G401 (cell line): ENCODE data around the gene ANO8. TPM values are rescaled to one million over a fixed set of nuclear protein-coding genes. Genes with fewer than 3 reads are reported as not detected.
A peak's percentile ranks its signal among the peaks of the same experiment; 100 is the strongest.

Source experiments
- DNase-seq: peaks from one replicate; pipeline ENCODE4 v3.0.0-alpha.2; 2015; ENCODE audit warnings: low spot score
- in situ Hi-C: cut with HindIII; loops from 2 replicates; pipeline ENCODE4 v1.10.0; 2016; ENCODE audit warnings: low sequenced_read_pairs, mixed read lengths
- total RNA-seq: library from RNA; depleted of rRNA; stranded (reverse); fragments of >200 nt; shearing (Covaris generic); gene quantifications from 2 replicates; pipeline ENCODE4 v1.2.3, GENCODE V29; 2014

Gene ANO8
- total RNA-seq, 1 experiment from 2014 or later, result 3.1 TPM

DNA sequence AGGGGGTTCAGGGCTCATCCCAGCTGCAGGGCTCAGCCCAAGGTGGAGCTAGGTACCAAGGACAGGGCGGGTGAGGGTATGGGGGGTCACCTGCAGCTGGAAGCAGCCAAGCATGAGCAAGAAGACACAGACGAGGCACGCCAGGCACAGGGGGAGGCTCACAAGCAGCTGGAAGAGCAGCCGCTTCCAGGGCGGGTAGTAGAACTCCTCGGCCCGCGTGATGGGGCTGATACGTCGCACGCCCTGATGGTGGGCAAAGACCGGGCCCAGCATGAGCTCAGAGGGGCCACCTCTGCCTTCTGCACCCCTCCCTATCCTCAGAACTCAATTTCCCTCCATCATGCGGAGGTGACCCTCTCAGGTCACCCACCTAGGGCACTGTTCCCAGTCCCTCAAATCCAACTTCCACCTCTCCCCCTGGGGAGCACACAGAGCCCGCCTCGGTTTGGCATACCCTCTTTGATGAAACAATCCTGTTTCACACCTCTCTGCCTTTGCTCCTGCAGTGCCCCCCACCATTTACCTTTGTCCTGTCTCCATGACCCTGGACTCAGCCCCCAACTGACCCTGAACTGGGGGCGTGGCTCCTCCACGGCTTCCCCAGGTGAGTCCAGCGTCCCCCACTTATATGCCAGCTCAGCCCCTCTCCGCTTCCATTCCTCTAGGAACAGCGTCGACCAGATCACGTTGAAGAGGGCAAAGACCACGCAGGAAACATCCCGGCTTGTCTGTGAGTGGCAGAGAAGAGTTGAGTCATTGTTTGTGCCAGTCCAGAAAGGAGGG lies 4.2 kb downstream of the ANO8 start:
- DNase-seq, result no peak
- in situ Hi-C loops, result no loop called here

DNA sequence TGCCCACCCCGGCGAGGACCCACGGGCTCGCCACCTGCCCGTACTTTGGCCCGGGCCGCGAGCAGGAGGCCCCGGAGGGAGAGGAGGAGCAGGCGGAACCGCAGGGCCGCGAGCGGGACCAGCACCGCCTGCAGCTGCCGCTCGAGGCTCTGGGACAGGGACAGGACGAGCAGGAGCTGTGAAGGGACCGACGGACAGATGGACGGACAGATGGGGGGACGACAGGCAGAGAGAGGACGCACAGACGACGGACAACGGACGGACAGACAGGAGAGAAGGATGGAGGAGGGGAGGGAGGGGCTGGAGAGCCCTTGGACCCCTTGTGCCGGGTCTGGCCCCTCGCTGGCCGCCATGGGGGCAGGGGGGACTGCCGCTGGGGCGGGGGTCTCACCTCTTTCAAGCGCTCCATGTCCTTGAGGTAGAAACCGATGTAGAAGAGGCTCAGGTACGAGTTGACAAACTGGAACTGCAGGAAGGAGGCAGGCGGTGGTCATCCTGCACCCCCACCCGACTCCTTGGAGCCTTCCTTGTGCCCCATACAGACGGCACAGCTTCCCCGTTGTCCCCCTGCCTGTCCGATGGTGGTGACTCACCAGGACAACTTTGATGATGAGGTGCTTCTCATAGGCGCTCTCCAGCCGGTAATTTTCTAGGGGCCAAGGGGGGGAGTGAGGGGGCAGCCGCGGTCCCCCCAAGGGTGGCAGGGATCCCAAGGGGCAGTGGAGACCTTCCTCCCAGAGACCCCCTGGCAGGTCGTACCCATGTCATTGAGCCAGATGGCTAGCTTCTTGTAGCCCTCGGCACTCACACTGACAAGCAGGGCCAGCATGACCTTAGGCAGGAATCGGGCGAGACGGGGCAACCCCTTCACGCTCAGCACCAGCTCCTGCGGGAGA lies 5.0 kb downstream of the ANO8 start:
- DNase-seq, result no peak
- in situ Hi-C loops, result no loop called here

DNA sequence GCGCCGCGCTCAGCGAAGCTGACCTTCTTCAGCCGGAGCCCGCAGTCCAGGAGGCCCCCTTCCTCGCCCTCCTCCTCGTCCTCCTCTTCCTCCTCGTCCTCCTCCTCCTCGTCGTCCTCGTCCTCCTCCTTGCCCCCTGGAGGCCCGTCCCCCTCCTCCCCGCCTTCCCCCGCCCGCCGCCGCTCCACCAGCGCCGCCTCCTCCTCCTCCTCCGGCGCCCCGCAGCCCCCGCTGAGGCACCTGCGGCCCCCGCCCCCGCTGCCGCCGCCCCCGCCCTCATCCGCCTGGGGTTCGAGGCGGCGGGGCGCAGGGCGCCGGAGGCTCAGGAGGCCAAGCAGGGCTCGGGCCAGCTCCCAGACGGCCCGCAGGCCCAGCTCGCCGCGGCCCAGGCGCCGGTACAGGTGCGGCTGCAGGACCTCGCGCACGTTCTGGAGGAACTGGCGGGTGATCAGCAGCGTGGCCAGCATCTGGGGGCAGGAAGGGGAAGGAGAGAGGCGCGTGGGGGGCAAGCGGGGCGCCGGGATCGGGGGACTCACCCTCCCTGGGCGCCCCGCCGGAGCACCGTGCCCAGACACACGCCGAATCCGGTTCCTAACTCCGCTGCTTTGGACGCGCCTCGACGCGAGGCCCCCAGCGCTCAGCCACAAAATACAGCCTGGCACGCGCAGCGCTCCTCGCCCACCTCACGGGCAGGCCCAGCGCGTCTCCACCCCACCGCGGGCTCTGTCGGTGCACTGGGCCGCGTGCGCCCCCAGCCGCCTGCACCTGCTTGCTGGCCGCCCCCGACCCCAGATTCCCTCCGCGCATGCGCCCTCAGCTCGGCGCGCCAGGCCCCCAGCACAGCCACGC lies 5.9 kb downstream of the ANO8 start:
- in situ Hi-C loops, result no loop called here
- no peak for DNase-seq

DNA sequence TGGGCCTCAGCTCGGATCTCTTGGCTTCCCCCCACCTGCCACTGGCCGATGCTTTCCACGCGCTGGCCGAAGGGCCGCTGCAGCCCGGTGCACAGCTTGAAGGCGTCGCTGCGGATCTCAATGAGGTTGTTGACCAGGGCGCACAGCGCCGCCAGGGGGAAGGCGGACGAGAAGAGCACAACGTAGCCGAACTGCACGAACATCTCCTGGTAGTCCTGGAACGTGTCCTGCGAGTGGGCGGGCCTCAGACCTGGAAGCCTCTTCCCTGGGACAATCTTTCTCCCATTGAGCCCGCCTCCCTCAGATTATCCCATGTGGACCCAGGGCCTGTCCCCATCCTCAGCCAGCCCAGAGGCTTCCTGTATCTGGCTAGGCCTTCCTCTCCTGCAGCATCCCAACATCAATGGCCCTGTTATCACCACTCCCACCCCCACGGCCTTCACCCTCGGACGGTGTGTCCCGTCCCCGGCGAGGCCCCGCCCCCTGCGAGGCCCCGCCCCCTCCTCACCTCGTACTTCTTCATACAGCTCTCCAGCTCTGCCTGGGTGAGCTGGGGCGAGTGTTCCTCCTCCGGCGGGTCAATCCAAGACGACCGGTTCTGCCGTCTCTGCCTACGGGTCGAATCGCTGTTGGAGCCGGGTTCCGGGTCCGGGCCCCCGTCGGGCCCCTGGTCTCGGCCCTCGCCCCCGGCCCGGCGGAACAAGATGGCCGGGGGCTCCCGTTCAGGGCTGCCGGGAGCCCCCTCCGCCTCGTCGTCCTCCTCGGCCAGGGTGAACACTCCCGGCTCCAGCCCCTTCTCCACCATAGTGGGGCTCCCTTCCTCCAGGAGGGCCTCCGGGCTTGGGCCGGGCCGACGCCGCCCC lies 6.8 kb downstream of the ANO8 start:
- DNase-seq, result peak; percentile 50
- in situ Hi-C loops, result no loop called here

DNA sequence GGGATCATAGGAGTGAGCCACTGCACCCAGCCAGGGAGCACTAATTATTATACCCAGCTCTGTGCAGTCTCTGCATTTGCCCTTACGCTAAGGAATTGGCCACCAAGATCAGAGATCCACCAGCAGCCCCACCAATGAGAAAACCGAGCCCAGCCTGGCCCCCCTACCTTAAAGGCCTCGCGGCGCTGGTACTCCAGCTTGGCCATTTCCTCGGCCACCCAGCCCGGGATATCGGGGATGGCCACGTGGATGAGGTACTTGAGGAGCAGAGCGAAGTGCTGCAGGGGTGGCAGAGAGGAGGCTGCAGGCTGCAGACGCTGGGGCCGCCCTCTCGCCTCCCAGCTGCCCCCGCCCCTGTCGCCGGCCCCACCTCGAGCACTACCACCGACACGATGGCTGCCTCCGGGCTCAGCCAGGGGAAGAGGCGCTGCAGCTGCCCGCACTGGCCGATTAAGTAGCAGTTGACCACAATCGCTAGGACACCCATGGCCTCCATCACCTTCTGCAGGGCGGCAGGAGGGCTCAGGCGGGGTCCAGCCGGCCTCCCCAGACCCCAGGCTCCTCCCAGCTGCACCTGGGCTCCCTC lies 7.5 kb downstream of the ANO8 start:
- in situ Hi-C loops, result no loop called here
- DNase-seq, result no peak

DNA sequence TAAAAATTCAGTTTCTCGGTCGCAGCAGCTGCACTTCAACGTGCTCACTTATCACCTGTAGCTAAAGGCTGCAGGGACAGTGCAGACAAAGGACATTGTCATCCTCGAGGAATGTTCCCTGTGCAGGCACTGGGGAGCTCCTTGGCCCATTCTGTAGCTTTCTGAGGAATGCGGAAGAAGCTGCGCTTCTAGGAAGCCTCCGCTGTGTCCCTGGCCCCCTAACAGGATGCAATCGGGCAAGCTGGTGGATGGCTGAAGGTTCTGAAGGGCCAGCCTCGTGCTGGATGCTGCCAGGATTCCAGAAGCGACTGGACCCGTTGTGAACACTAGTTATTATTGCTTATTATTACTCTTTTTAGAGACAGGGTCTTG lies 8.1 kb downstream of the ANO8 start:
- in situ Hi-C loops, result no loop called here
- no peak for DNase-seq

DNA sequence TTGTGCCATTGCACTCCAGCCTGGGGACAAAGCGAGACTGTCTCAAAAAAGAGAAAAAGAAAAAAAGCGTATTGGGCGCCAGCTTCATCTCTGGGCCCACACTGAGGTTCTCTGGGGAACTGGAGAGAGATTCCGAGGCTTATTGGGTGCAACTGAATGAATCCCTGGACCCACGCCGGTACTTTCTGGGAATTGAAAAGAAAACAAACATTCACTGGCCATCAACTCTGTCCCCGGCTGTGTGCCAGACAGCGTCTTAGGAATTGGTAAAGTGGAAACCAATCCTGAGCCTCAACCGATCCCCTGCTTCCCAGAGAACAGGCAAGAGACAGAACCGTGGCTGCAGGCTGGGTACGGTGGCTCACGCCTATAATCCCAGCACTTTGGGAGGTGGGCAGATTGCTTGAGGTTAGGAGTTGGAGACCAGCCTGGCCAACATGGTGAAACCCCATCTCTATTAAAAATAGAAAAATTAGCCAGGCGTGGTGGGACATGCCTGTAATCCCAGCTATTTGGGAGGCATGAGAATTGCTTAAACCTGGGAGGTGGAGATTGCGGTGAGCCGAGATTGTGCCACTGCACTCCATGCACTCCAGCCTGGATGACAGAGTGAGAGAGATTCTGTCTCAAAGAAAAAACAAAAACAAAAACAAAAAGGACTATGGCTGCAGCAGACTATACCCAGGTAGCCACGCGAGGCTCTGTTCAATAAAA lies 8.6 kb downstream of the ANO8 start:
- in situ Hi-C loops, result no loop called here
- DNase-seq, result peak; percentile 37

DNA sequence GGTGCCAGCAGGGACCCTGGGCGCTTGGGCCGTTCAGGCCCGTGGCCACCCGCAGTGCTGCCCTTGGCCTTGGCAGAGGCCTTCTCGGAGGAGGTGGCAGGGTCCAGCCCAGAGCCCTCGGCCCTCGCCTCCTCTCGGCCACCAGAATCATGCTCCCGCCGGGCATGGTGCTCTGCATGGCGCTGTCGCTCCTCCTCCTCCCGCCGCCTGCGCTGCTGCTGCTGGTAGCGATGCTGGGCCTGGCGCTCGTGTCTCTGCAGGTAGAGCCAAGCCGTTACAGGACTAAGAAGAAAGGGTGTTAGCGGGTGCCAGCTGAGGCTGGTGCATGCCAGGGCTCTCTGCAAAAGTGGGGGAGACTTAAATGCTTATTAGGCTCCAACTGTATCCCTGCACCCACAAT lies 9.5 kb downstream of the ANO8 start:
- in situ Hi-C loops, result no loop called here

DNA sequence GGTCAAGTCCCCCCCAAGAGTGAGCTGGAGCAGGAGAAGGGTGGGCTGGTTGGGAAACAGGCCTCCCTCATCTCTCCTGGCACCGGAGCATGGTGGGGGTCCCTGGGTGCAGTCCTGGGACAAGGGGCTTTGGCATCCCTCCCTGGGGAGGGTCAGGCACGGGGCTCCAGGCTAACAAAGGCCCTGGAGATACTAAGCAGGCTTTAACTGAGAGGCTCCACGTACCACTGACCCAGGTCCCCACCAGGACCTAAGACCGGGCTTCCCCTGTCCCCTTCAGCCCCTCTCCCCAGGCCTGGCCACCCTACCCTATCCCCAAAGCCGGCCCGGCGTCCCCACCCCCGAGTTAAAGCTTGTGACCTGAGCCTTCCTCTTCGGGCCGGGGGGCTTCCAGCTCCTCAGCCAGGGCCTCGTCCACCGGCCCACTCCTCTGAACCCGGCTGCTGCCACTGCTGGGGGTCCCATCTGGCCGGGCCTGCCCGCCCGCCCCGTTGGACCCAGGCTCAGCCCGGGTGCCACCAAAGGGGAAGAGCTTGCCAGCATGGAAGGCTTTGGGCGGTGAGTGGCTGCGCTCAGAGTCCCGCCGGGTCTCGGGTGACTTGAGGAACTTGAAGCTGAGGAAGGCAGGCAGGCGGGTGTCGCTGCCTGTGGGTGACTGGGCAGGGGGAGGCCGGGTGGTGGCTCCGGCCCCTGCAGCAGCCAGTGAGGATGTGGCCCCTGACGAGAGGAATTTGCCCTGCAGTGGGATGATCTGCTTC lies 10.1 kb downstream of the ANO8 start:
- in situ Hi-C loops, result no loop called here
- no peak for DNase-seq

More for the DNA sequence above, 9.5 kb downstream of the ANO8 start:
- no peak for DNase-seq

DNA sequence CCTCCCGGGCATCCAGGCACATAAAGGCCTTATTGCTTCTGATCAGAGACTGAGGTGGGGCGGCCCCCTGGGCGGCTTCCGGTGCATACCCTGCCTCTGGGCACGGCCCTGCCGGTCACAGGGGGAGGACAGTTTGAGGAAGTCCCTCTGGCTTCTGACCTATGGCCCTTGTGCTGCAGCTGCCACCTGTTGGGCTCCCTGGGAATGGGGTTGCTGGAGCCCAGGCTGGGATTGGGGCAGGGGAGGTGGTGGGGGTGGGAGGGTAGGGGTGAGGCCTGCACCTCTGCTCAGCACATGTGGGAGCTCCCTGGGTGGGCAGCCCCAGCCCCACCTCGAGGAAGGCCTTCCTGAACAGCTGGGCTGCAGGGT lies 10.7 kb downstream of the ANO8 start:
- no peak for DNase-seq
- in situ Hi-C loops, result no loop called here

DNA sequence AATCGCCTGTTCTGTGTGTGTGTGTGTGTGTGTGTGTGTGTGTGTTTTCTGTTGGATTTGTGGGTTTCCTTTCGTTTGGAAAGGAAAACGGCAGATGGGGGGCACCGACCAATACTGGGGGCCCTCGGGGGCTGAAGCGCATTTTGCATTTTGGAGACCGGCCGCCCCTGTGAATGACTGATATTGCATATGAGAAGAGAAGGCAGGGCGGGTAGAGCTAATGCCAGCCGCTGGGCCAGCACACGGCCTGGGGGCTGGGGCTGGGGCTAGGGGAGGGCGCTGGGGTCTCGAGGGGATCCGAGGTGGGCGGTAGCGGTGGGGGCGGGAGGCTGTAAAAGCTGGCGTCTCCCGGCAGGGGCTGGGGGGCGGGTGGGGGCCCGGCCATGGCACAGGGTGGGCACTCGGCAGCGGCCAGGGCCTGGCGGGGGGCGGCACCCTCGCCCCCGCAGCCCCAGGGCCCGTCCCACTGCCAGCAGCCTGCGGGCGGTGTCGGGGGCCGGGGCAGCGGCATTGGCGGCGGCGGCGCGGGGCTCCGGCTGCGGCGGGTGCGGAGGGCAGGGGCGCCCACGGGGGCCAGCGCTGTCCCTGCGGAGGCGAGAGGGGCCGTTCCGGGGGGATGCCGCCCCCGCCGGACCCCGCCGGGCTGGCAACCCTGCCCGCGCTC lies 11.2 kb downstream of the ANO8 start:
- in situ Hi-C loops, result no loop called here
- no peak for DNase-seq

DNA sequence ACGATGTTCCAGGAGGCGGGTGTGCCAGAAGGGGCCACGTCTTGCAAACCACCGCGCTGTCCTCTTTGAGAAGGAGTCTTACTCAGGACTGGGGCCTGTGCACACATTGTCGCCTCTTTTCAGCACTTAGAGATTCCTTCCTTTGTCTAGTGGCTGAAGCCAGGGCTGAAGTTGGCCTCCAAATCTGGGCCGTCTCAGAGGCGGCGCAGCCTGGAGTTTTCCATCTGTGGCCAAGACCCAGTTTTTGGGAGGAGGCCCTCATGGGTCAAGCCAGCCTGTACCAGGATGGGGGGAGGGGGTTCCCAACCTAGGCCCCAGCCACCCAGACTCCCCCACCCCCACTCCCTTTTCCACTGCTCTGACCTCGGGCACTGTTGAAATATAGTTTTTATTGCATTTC lies 11.8 kb downstream of the ANO8 start:
- in situ Hi-C loops, result no loop called here
- no peak for DNase-seq

DNA sequence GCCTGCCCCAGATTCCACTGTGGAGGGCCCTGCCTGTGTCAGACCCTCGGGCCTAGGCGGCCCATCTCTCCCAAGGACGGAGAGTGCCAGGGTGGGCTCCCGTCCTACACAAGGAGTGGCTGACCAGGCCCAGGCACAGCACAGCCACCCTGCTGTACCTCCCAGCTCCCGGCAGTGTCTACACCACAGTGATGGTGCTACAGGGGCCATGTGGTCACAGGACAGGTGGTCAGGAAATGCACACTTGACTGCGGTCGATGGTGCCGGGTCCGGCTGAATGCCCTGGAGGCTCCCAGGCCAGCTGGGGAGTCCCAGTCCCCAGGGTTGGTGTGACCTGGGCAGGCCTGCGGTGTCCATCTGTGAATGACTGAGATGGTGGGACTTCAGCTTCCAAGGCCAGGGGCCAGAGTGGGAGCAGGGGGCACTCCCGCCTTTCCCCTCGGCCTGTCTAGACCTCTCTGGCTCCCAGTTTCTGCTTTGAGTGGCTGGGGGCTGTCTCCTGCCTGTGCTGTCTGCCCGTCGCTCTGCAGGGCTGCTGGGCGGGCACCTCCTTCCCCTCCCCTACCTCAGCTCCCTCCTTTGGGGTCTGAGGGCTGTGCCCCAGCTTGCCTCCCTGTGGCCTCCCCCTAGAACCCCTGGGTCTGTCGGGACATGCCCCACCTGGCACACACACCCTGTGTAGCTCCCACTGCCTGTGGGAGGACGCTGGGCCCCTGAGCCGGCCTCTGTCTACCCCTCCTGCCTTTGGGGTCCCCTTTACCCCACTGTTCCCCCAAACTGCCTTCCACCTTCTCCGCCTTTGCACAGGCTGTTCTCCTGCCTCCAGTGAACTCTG lies 12.8 kb downstream of the ANO8 start:
- in situ Hi-C loops, result no loop called here
- DNase-seq, result no peak

DNA sequence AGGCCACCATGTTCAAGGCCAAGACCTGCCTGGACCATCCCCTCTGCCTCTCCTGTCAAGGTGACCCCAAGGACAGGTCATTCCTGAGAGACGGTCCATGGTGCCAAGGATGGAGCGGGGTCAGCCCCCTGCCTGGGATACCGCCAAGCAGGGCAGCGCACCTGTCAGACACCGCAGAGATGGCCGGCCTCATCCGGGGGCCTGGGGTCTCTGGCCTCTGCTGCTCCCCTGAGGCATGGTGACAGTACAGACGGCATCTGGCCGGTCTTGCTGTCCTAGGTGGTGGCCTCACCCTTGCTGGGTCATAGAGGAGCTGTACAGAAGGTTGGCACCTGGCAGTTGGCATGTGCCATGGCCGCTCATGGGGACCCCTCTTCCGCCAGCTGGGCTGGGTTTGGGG lies 14.2 kb downstream of the ANO8 start:
- in situ Hi-C loops, result no loop called here
- DNase-seq, result no peak

DNA sequence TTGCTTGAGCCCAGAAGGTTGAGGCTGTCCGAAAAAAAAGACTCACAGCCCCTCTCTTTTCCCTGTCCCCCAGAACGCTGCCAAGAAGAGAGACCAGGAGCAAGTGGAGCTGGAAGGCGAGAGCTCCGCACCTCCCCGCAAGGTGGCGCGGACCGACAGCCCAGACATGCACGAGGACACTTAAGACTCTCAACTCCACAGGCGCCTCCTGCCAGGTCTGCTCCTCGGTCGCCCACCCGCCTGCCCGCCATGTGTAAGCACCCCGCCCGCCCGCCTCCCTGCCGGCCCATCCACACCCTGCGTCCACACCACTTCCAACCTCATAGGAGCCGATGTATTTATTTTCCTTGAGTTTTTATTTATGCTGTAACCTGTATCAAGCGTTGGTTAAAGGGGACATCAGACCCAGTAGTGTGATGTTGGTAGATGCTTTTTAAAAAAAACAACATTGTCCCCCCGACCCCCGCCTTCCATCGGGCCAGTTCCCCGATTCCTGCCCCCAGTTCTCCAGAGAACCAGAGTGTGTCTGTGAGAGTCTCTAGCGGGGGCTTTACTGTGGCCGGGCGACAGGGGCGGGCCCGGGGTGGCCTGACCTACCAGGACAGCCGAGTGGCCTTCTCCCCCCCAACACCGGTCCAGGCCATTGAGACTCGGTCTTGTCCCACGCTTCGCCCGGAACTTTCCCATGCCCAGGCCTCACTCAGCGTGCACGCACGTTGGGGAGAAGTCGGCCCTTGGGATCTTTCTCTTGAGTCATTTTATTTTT lies 15.0 kb downstream of the ANO8 start:
- DNase-seq, result no peak
- in situ Hi-C loops, result no loop called here
